Measurements from ENCODE around the gene HSFX2. TPM values are rescaled to one million over a fixed set of nuclear protein-coding genes. Genes with fewer than 3 reads are reported as not detected.
A peak's percentile ranks its signal among the peaks of the same experiment; 100 is the strongest.
"Not testable (repeated sequence)": the region's sequence is repeated elsewhere in the genome, so short reads cannot be mapped to it uniquely, and the experiment has no call there.

HSFX2 gene, protein sequence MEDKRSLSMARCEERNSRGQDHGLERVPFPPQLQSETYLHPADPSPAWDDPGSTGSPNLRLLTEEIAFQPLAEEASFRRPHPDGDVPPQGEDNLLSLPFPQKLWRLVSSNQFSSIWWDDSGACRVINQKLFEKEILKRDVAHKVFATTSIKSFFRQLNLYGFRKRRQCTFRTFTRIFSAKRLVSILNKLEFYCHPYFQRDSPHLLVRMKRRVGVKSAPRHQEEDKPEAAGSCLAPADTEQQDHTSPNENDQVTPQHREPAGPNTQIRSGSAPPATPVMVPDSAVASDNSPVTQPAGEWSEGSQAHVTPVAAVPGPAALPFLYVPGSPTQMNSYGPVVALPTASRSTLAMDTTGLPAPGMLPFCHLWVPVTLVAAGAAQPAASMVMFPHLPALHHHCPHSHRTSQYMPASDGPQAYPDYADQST
- total RNA-seq: under 1 TPM in 1 of 2 donors, not detected in 1; 0.48 TPM
- long read RNA-seq, donor 1, partial matches to known transcripts: 0 of 1 reads
- long read RNA-seq, donor 1, other reads (novel, unspliced or antisense): 1 of 1 reads
- long read RNA-seq, donor 2, partial matches to known transcripts: 0 of 1 reads
- long read RNA-seq, donor 2, other reads (novel, unspliced or antisense): 1 of 1 reads

DNA sequence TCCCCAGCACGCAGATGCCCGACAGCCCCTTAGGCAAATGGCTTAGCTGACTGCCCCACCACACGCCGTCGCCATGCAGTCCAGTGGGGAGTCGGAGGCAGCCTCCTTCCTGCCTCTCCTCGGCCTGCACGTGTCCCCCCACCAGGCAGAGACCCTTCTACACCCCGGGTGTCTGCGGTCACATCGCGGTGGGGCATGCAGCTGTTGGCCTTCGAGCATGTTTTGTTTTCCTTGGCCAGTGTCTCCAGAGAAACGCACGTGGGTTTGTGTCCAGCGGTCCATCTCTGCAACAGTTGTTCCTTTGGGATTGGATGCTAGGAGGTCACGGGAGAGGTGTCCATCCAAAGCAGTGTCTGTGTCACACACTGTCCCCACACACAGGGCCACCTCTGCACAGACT lies at the start of gene HSFX2:
TSS of gene HSFX2 (minus strand) at position 101 of the 400 bp plus-strand sequence. CDS start 614 bp downstream, outside the sequence.
- intact Hi-C loops (cut with DNase I); DNase-seq (ENCODE audit: low spot score): not testable (repeated sequence)

GRCh38 chrX:149643496-149643895 lies 48.4 kb upstream of the HSFX2 start:
- DNase-seq (ENCODE audit: low spot score): no peak
- intact Hi-C loops (cut with DNase I): no loop called here

DNA sequence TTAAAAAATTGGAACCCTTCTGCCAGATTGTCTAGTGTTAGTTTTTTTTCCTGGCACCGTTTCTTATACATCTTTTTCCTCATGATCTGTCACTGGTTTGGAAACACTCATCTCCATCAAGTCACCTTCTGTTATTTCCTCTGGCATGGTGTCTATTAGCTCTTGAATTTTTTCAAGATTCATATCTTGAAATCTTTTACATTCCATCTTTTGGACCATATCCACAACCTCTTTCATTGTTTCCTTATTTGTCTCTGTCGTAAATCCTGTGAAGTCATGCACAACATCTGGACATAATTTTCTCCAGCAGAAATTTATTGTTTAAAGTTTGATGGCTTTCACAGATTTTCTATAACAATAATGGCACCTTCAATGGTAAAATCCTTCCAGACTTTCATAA lies 46.7 kb upstream of the HSFX2 start:
- intact Hi-C loops (cut with DNase I): no loop called here
- no peak for DNase-seq (ENCODE audit: low spot score)

- no peak for DNase-seq (ENCODE audit: low spot score)
- intact Hi-C loops (cut with DNase I): no loop called here
Measured at GRCh38 chrX:149641432-149641831, 46.3 kb upstream of the HSFX2 start.

DNA sequence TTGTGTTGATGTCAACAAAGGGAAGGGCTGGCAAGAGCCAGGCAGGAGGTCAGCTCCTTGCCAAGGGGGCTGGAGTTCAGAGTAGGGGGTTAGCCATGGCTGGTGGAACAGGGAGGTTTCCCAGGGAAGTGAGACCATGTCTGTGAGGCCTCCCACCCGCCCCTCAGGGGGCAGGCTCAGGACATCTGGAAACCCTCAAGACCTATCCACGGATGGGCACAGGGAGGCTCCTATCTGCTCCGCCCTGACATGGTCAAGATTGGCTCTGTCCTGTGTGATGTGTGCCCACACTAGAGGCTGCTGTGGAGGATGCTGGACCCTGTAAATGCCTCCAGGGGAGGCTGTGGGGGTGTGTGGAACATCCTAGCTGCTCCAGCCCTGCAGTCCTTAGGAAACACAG lies 44.5 kb upstream of the HSFX2 start:
- peak; percentile 59 for DNase-seq (ENCODE audit: low spot score)
- intact Hi-C loops (cut with DNase I): loop anchor here in 1 of 2 donors (10.0 kb wide), 1 partner anchor 135 kb away; the partner anchor contains the start of gene IDS

- intact Hi-C loops (cut with DNase I): loop anchor here in 1 of 2 donors (10.0 kb wide), 1 partner anchor 134 kb away; the partner anchor contains the start of gene IDS
- no peak for DNase-seq (ENCODE audit: low spot score)
Measured at GRCh38 chrX:149638860-149639259, 43.7 kb upstream of the HSFX2 start.

GRCh38 chrX:149633511-149633910 lies 38.4 kb upstream of the HSFX2 start:
- no peak for DNase-seq (ENCODE audit: low spot score)
- intact Hi-C loops (cut with DNase I): loop anchor here in 1 of 2 donors (10.0 kb wide), 1 partner anchor 129 kb away; the partner anchor contains the start of gene IDS

DNA sequence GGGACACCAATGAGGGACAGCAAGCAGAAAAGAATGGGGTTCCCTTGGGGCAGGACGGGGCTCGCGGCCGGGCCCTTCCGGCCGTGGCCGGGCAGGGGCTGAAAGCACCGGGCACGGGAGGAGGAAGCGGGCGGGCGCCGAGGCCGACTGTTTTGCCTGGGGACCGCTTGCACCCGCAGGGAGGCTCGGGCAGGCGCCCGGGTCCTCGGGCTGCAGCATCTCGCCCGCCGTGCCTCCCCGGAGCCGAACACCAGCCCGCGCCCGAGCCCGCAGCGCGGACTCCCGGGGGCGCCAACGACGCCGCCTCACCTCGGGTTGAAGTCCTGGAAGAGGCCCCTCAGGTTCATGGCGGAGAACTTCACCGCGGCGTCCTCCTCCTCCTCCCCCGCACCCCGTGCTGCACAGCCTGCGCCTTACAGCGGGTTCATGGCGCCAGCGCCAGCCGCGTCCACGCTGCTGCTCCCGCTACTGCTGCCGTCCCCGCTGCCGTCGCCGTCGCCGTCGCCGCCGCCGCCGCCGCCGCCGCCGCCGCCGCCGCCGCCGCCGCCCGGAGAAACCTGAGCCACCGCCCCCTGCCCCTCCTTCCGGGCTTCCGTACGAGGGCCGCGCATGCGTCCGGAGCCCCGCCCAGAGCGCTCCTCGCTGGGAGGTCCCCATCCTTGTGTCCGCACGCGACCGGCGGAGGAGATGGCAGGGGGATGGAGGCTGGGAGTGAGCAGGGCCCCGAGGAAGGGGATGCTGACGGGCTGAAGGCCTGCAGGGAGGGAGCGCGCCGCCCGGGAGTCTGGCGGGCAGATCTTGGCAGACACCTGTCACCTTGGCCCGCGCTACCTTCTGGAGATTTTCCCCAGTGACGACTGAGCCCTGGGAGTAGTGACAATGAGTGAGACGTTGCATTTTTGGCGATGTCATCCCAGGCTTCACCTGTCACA lies 36.4 kb upstream of the HSFX2 start, which contains the start of gene TMEM185A:
TSS of gene TMEM185A (minus strand) at position 559 of the 932 bp plus-strand sequence. CDS start at position 347, 212 bp downstream.
- intact Hi-C loops (cut with DNase I): loop anchor here in 1 of 2 donors (10.0 kb wide), 1 partner anchor 127 kb away; the partner anchor contains the start of gene IDS

DNA sequence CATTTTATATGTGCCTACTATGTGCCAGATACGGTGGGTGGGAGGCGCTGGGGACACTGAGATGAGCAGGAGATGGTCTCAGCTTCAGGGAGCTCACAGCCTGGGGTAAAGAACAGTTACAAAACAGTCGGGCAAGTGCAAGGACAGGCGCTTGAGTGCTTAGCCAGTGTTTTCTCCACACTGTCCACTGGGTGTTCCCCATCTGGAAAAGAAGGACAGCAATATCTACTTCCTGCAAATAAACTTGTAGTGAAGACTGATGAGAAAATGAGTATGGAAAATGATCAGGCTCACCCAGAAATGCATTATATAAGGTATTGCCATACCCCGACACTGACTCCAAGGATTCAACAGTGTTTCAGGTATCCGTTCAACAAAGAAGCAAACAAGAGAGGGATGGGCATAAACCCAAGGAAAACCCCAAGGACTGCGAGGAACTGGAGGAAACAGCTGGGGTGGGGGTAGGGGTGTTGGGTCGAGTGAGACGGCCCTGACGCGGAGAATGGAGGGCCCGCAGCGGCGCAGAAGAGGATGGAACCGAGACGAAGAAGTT lies 35.6 kb upstream of the HSFX2 start:
- DNase-seq (ENCODE audit: low spot score): no peak
- intact Hi-C loops (cut with DNase I): loop anchor here in 1 of 2 donors (10.0 kb wide), 1 partner anchor 126 kb away; the partner anchor contains the start of gene IDS

More for the DNA sequence above, 36.4 kb upstream of the HSFX2 start, which contains the start of gene TMEM185A:
- peak; percentile 92 for DNase-seq (ENCODE audit: low spot score)

DNA sequence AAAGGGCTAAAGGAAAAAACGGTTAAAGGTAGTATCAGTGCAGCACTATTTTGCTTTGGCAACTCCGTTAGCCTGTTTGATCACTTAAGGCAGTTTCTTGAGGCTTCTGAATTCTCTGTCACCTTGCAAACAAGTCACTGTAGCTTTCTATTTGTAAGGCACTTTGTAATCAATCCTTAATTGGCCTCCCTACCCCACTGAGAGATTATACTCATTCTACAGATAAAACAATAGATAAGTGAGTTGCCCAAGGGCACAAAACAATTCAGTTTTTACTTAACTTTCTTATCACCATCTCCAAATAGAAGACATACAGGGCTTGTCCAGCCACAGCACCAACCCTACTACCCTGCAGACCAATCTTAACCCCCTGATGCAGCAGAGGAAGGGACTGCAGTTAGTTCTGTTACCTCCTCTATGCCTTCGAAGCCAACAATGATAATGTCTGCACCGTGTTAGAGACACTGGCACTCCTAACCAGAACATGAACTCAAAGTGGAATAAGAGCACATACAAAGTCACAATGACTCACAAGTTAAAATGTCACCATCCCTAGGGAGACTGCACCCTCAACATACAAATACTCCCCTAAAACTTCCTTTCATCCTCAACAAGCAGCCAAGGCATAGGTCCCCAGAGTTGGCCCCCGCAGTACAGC lies 34.7 kb upstream of the HSFX2 start:
- no peak for DNase-seq (ENCODE audit: low spot score)
- intact Hi-C loops (cut with DNase I): loop anchor here (5.0 to 10.0 kb wide), 2 partner anchors 125 to 988 kb away; partner anchors contain the start of gene IDS (in 1 of the 2)

- intact Hi-C loops (cut with DNase I): loop anchor here in 1 of 2 donors (5.0 kb wide), 1 partner anchor 986 kb away; no protein-coding TSS in a partner anchor
- no peak for DNase-seq (ENCODE audit: low spot score)
Measured at GRCh38 chrX:149628768-149629167, 33.7 kb upstream of the HSFX2 start.

DNA sequence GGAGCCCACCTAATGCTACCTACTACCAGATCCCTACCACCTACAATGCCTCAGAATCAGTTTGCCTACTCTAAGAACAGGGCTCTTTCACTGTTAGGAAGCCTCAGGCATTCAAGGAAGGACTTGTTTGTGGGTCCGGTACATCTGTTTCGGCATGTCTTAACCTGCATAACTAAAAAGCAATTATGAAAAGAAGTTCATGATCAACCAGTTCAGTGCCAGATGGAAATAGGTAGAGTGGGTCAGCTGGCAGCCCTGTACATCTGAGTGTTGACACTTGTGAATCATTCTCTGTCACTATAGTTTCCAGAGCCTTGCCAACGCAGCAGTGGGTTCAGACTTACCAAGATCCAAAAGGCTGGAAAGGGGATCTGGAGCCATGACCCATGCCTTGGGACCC lies 33.2 kb upstream of the HSFX2 start:
- DNase-seq (ENCODE audit: low spot score): no peak
- intact Hi-C loops (cut with DNase I): loop anchor here in 1 of 2 donors (5.0 kb wide), 1 partner anchor 986 kb away; no protein-coding TSS in a partner anchor

DNA sequence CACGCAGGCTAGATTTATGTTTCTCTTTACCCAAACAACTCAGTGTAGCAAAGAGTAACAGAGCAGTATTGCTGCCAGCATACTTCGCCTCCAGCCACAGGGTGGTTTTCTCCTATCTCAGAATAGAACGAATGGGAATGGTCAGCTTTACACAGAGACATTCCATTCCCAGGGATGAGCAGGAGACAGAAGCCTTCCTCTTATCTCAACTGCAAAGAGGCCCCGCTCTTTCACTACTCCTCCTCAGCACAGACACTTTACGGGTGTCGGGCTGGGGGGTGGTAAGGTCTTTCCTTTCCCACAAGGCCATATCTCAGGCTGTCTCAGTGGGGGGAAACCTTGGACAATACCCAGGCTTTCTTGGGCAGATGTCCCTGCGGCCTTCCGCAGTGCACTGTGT lies 31.7 kb upstream of the HSFX2 start:
- intact Hi-C loops (cut with DNase I): loop anchor here in 1 of 2 donors (5.0 kb wide), 1 partner anchor 985 kb away; no protein-coding TSS in a partner anchor
- not testable (repeated sequence) for DNase-seq (ENCODE audit: low spot score)

GRCh38 chrX:149619662-149620061 lies 24.5 kb upstream of the HSFX2 start:
- intact Hi-C loops (cut with DNase I); DNase-seq (ENCODE audit: low spot score): not testable (repeated sequence)

DNA sequence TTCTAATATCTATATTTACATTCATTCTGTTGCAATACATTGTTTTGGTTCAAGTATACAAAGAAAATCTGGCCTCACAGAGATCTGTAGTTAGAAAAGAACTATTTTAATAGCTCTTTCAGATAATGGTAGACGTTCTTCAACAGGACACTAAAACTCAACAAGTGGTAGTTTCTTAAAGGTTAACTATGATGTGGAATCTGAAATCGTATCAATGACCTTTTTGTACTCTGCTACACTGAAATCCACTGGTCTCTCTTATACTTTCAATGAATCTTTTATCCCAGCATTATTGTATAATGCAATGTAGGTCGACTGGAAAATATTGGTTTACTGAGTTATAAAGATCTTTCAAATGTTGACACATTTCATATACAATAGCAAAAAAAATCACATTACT lies 23.8 kb upstream of the HSFX2 start:
- no peak for DNase-seq (ENCODE audit: low spot score)
- intact Hi-C loops (cut with DNase I): no loop called here

- intact Hi-C loops (cut with DNase I): no loop called here
- no peak for DNase-seq (ENCODE audit: low spot score)
Measured at GRCh38 chrX:149611623-149612175, 16.6 kb upstream of the HSFX2 start.

GRCh38 chrX:149610511-149610910 lies 15.4 kb upstream of the HSFX2 start:
- DNase-seq (ENCODE audit: low spot score): no peak

DNA sequence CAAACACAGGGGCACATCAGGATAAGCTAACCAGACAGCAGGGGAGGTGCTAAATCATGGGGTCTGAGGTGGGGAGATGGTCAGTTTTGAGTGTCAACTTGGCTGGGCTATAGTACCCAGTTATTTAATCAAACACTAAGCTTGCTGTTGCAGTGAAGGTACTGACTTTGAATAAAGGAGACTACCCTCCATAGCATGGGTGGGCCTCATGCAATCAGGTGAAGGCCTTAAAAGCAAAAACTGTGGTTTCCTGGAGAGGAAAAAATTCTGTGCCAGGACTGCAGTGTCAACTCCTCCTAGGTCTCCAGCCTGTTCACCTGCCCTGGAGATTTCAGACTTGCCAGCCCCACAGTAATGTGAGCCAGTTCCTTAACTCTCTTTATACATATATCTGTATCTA lies 12.6 kb upstream of the HSFX2 start:
- DNase-seq (ENCODE audit: low spot score): no peak
- intact Hi-C loops (cut with DNase I): no loop called here

More at GRCh38 chrX:149610511-149610910, 15.4 kb upstream of the HSFX2 start:
- intact Hi-C loops (cut with DNase I): no loop called here

Measured in posterior vena cava (tissue), 2 donors.